ENCODE data around the gene CALN1. TPM values are rescaled to one million over a fixed set of nuclear protein-coding genes. Genes with fewer than 3 reads are reported as not detected.

CALN1 gene
- total RNA-seq, 4 donors from 2014 or later: under 0.01 to 1.2 (median 0.22) TPM; not detected in 1

DNA sequence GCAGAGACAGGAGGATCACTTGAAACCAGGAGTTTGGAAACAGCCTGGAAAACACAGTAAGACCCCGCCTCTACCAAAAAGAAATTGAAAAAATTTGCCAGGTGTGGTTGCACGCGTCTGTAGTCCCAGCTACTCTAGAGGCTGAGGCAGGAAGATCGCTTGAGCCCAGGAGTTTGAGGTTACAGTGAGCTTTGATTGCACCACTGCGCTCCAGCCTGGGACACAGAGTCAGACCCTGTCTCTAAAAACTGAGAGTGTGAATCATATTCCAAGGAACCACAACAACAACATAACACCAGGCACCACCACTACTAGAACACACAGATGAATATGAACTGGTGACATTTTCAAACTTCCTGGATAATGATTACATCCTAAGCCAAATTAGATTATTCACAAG, 324.2 kb downstream of the CALN1 start:
- Histone ChIP-seq H3K27ac (no peak overlapping the region), H3K9me3 (peaks cover 0 to 17% (median 0%) of the 10 kb centered on the region in 4 donors), H3K4me1 (no peaks in the 10 kb centered on the region), H3K4me3 (no peak overlapping the region), H3K36me3 (no peaks in the 10 kb centered on the region), H3K27me3 (no peaks in the 10 kb centered on the region)
- TF ChIP-seq POLR2A (IDR thresholded peaks at IDR 0.05): no peak
- TF ChIP-seq, protein P1, sequence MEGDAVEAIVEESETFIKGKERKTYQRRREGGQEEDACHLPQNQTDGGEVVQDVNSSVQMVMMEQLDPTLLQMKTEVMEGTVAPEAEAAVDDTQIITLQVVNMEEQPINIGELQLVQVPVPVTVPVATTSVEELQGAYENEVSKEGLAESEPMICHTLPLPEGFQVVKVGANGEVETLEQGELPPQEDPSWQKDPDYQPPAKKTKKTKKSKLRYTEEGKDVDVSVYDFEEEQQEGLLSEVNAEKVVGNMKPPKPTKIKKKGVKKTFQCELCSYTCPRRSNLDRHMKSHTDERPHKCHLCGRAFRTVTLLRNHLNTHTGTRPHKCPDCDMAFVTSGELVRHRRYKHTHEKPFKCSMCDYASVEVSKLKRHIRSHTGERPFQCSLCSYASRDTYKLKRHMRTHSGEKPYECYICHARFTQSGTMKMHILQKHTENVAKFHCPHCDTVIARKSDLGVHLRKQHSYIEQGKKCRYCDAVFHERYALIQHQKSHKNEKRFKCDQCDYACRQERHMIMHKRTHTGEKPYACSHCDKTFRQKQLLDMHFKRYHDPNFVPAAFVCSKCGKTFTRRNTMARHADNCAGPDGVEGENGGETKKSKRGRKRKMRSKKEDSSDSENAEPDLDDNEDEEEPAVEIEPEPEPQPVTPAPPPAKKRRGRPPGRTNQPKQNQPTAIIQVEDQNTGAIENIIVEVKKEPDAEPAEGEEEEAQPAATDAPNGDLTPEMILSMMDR (IDR thresholded peaks at IDR 0.05): no peak
- TF ChIP-seq EP300 (IDR thresholded peaks at IDR 0.05): no peak
- 83 to 87% methylated on average over 5 of the region's 5 CpGs for WGBS, 2 donors
- DNase-seq (ENCODE audit: low spot score in 2 of 2): no peak

DNA sequence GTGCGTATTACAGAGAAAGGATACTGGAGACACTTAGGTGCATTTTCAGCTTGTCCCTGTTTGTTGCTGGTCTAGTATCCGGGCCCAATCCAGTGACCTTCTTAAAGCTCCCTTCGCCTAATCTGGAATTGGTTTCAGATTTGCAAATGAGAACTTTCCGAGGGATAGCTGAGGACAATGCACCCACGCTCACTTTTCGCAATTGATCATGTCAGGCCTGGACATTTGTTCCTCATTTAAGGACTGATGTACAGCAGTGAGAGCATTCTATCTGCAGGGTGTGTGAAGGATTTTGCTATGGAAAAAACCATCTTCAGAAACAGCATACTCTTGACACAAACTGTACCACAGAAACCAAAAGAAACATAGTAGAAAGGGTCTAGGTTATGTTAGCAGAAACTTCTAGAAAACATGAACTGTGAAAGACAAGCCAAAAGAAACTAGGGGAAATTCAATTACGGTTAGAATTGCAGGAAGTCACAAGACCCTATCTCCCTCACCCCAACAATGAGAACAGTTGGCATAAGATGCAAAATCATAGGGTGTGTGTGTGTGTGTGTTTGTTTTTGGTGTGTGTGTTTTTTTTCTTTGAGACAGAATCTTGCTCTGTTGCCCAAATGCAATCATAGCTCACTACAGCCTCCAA, 331.1 kb downstream of the CALN1 start:
- Histone ChIP-seq H3K27ac (no peak overlapping the region), H3K4me1 (no peaks in the 10 kb centered on the region), H3K4me3 (no peak overlapping the region), H3K9me3 (peaks cover 0 to 5% (median 0%) of the 10 kb centered on the region in 4 donors), H3K27me3 (no peaks in the 10 kb centered on the region), H3K36me3 (no peaks in the 10 kb centered on the region)
- WGBS, 2 donors: 63 to 76% methylated on average over 7 of the region's 7 CpGs
- no peak for DNase-seq (ENCODE audit: low spot score in 2 of 2)
- TF ChIP-seq, protein P1 (IDR thresholded peaks at IDR 0.05): no peak
- TF ChIP-seq EP300 (IDR thresholded peaks at IDR 0.05) (no peak), POLR2A (IDR thresholded peaks at IDR 0.05) (no peak)

DNA sequence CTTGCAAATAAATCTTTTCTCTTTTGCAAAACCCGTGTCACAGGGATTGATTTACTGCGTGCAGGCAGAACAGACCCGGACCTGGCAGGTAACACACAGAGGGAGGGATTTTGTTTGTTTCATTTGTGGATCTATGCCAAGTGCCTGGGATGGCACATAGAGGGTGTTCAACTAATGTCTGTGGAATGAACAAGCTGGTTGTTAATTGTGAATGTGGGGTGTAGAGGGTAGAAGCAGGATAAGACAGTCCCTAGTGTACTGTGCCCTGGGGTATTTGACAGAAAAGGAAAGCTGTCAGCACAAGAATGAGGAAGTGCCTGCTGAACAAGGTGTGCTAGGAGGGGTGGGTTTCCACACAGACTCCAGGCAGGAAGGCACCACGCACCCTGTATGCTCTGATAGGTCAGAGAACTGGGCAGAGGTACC, 331.8 kb downstream of the CALN1 start:
- Histone ChIP-seq H3K4me1 (no peaks in the 10 kb centered on the region), H3K9me3 (peaks cover 0 to 5% (median 0%) of the 10 kb centered on the region in 4 donors), H3K27ac (no peak overlapping the region), H3K27me3 (no peaks in the 10 kb centered on the region), H3K36me3 (no peaks in the 10 kb centered on the region), H3K4me3 (no peak overlapping the region)
- TF ChIP-seq, protein P1 (IDR thresholded peaks at IDR 0.05): no peak
- TF ChIP-seq POLR2A (IDR thresholded peaks at IDR 0.05) (no peak), EP300 (IDR thresholded peaks at IDR 0.05) (no peak)
- DNase-seq (ENCODE audit: low spot score in 2 of 2): no peak
- 67 to 72% methylated on average over 4 of the region's 4 CpGs for WGBS, 2 donors

DNA sequence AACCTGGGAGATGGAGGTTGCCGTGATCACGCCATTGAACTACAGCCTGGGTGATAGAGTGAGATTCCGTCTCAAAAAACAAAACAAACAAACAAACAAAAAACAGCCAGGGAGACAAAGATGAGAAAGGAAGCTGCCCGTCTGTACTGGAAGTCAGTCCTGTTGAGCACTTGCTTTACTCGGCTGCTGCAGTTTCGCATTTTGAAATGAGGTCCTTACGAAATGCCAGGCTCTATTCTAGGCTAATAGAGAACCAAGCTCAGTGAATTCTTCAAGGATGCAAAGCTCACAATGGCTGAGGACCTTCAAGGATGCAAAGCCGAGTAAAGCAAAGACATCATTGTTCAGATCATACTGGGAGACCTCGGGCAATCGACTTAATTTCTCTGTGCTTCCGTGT, 333.3 kb downstream of the CALN1 start:
- TF ChIP-seq POLR2A (IDR thresholded peaks at IDR 0.05): no peak
- no peak for TF ChIP-seq EP300 (IDR thresholded peaks at IDR 0.05)
- TF ChIP-seq, protein P1 (IDR thresholded peaks at IDR 0.05): no peak
- Histone ChIP-seq H3K4me1 (no peaks in the 10 kb centered on the region), H3K27me3 (no peaks in the 10 kb centered on the region), H3K4me3 (no peak overlapping the region), H3K27ac (no peak overlapping the region), H3K9me3 (peaks cover 0 to 7% (median 0%) of the 10 kb centered on the region in 4 donors), H3K36me3 (no peaks in the 10 kb centered on the region)
- DNase-seq (ENCODE audit: low spot score in 2 of 2): no peak
- WGBS, 2 donors: 78 to 82% methylated on average over 11 of the region's 11 CpGs

DNA sequence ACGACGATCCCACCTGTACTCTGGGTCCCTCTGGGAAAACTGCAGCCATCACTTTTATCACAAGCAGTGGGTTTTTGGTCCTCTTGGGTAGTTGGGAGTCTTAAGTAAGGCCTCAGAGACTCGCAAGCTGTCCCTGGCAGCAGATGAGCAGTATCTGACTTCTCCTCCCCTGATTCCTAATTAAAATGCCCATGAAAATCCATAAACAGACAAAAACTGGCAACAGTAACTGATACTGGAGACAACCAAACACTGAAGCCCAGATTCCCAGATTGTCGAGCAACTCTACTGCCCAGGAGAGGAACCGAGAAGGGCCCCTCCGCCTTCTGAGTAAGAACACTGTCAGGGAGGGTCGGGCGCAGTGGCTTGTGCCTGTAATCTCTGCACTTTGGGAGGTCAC, 333.8 kb downstream of the CALN1 start:
- Histone ChIP-seq H3K27me3 (no peaks in the 10 kb centered on the region), H3K4me3 (no peak overlapping the region), H3K9me3 (peaks cover 0 to 13% (median 0%) of the 10 kb centered on the region in 4 donors), H3K36me3 (no peaks in the 10 kb centered on the region), H3K4me1 (no peaks in the 10 kb centered on the region), H3K27ac (no peak overlapping the region)
- TF ChIP-seq EP300 (IDR thresholded peaks at IDR 0.05) (no peak), POLR2A (IDR thresholded peaks at IDR 0.05) (no peak)
- TF ChIP-seq, protein P1 (IDR thresholded peaks at IDR 0.05): no peak
- DNase-seq (ENCODE audit: low spot score in 2 of 2): no peak
- 90 to 94% methylated on average over 8 of the region's 8 CpGs for WGBS, 2 donors
